Left renal pelvis (tissue), 4 donors: Measurements from ENCODE around the gene C1GALT1. TPM values are rescaled to one million over a fixed set of nuclear protein-coding genes. Genes with fewer than 3 reads are reported as not detected.
"Not testable (repeated sequence)": the region's sequence is repeated elsewhere in the genome, so short reads cannot be mapped to it uniquely, and the experiment has no call there.

Experiments
- DNase-seq, 4 donors: peaks; one replicate each; pipeline ENCODE4 v3.0.0-alpha.2; 2013; ENCODE audit warnings: low read depth in 4 of 4, low spot score in 3 of 4
- polyA plus RNA-seq, 4 donors: library from polyadenylated mRNA; unstranded; fragments of 120-200 nt; gene quantifications; one replicate each; pipeline ENCODE4 v1.2.1, GENCODE V29; 2013; ENCODE audit not compliant: insufficient read length in 4 of 4

C1GALT1 gene
- polyA plus RNA-seq, 4 donors = 32.4 to 53.6 (median 46.0) TPM

GRCh38 chr7:7166318-7166717 lies 16.0 kb upstream of the C1GALT1 start:
- DNase-seq = no peak

GRCh38 chr7:7169296-7169695 lies 13.0 kb upstream of the C1GALT1 start:
- DNase-seq = no peak

GRCh38 chr7:7173956-7174632 lies 8.2 kb upstream of the C1GALT1 start:
- DNase-seq = no peak

GRCh38 chr7:7175075-7175695 lies 7.2 kb upstream of the C1GALT1 start:
- no peak for DNase-seq

- DNase-seq = no peak
These were observed 5.8 kb upstream of the C1GALT1 start for GRCh38 chr7:7176406-7177043.

- DNase-seq = no peak
These were observed 5.3 kb upstream of the C1GALT1 start for GRCh38 chr7:7177044-7177517.

- no peak for DNase-seq
These were observed 4.3 kb upstream of the C1GALT1 start for GRCh38 chr7:7178081-7178480.

- no peak for DNase-seq
These were observed 3.4 kb upstream of the C1GALT1 start for GRCh38 chr7:7178906-7179305.

- DNase-seq = no peak
These were observed 1.5 kb upstream of the C1GALT1 start for GRCh38 chr7:7180725-7181449.

- peak in 3 of 4 donors; percentile 29 to 52 (median 39) for DNase-seq
These were observed 707 bp upstream of the C1GALT1 start for GRCh38 chr7:7181519-7182155.

- peak in 2 of 4 donors; percentile 29 for DNase-seq
These were observed 905 bp downstream of the C1GALT1 start for GRCh38 chr7:7183061-7183837.

GRCh38 chr7:7183838-7184463 lies 1.6 kb downstream of the C1GALT1 start:
- DNase-seq = no peak

GRCh38 chr7:7185371-7185989 lies 3.1 kb downstream of the C1GALT1 start:
- DNase-seq = no peak

- DNase-seq = no peak
These were observed 5.7 kb downstream of the C1GALT1 start for GRCh38 chr7:7188091-7188490.

- DNase-seq = no peak
These were observed 6.4 kb downstream of the C1GALT1 start for GRCh38 chr7:7188742-7189141.

- DNase-seq = no peak
These were observed 7.8 kb downstream of the C1GALT1 start for GRCh38 chr7:7190142-7190541.

GRCh38 chr7:7191137-7191536 lies 8.8 kb downstream of the C1GALT1 start:
- no peak for DNase-seq

GRCh38 chr7:7192798-7193788 lies 10.7 kb downstream of the C1GALT1 start:
- not testable (repeated sequence) for DNase-seq
